Transverse colon (tissue), 4 donors: ENCODE results near the gene CACNA2D1. TPM values are rescaled to one million over a fixed set of nuclear protein-coding genes. Genes with fewer than 3 reads are reported as not detected.
A peak's percentile ranks its signal among the peaks of the same experiment; 100 is the strongest.

Experiments used
- DNase-seq: peaks from one replicate; pipeline ENCODE4 v3.0.0-alpha.2; 2019
- H3K27ac ChIP-seq, 4 donors: fragments of 200-600 bp; sonication (generic); 2 replicates each; pipeline ENCODE4 v1.5.1; 2016 to 2018; ENCODE audit warnings: inconsistent platforms in 4 of 4
- H3K27me3 ChIP-seq: fragments of 200-600 bp; sonication (generic); 2 replicates; pipeline ENCODE4 v1.5.1; 2017; ENCODE audit warnings: inconsistent platforms
- H3K36me3 ChIP-seq, 4 donors: fragments of 200-600 bp; sonication (generic); 2 replicates each; pipeline ENCODE4 v1.5.1; 2017 to 2019; ENCODE audit warnings: inconsistent platforms in 4 of 4
- H3K4me1 ChIP-seq, 4 donors: fragments of 200-600 bp; sonication (generic); 2 replicates each; pipeline ENCODE4 v1.5.1; 2017 to 2020; ENCODE audit warnings: inconsistent platforms in 4 of 4
- H3K4me3 ChIP-seq, 4 donors: fragments of 200-600 bp; sonication (generic); 1 replicate in 1 of 4; 2 replicates in 3 of 4; pipeline versions ENCODE4 v1.5.1 to v1.6.1; 2017 to 2019; ENCODE audit warnings: inconsistent platforms in 4 of 4
- H3K9me3 ChIP-seq, 2 donors: fragments of 200-600 bp; sonication (generic); 2 replicates each; pipeline ENCODE4 v1.5.1; 2017 to 2019; ENCODE audit warnings: inconsistent platforms in 2 of 2
- EP300 ChIP-seq: sonication (generic); formaldehyde crosslinking; IDR thresholded peaks from one replicate; pipeline ENCODE4 v1.6.1; 2017; ENCODE audit warnings: antibody characterized with exemption, low read depth
- POLR2A ChIP-seq: fragments of 450-650 bp; IDR thresholded peaks from one replicate; pipeline ENCODE4 v1.6.1; 2016; ENCODE audit warnings: antibody characterized with exemption, mild to moderate bottlenecking, moderate library complexity
- POLR2AphosphoS5 ChIP-seq, 3 donors: sonication (generic); formaldehyde crosslinking; IDR thresholded peaks; one replicate each; pipeline ENCODE4 v1.6.1; 2016; ENCODE audit warnings: antibody characterized with exemption in 3 of 3
- WGBS, 2 donors: methylation state at CpG; one replicate each; pipeline ENCODE4 v1.1.5; 2018; ENCODE audit warnings: low coverage in 1 of 2; 5-methylcytosine and 5-hydroxymethylcytosine counted together
- in situ Hi-C, 4 donors: fragments of 200-750 bp; cut with MboI; loops; one replicate each; pipeline versions ENCODE4 v1.15.0 to v1.15.1; 2017; ENCODE audit warnings: low sequenced_read_pairs in 3 of 4, low pct_ligation_motif_present in 1 of 4, low pct_unique_long_range_greater_than_20kb in 1 of 4
- intact Hi-C: fragments of 100-400 bp; cut with DNase I; formaldehyde crosslinking; loops from one replicate; pipeline ENCODE4 v1.15.1; 2023; ENCODE audit warnings: low total_unique reads
- total RNA-seq, 4 donors: library from RNA; depleted of rRNA; stranded (reverse); fragments of >200 nt; gene quantifications; one replicate each; pipeline ENCODE4 v1.1.0, GENCODE V29; 2016
- TF ChIP-seq, protein P1 (sequence below), 5 experiments: fragments of 200-600 bp in 3 of 5; fragments of 450-650 bp in 2 of 5; sonication (generic) in 3 of 5; IDR thresholded peaks; 1 replicate in 2 of 5; 2 replicates in 3 of 5; pipeline ENCODE4 v1.5.1; 2016 to 2017; ENCODE audit warnings: antibody characterized with exemption in 5 of 5, inconsistent platforms in 3 of 5, mild to moderate bottlenecking in 2 of 5, moderate library complexity in 1 of 5

The CACNA2D1 gene
- total RNA-seq, 4 donors from 2014 or later = 11.0 to 126 (median 22.9) TPM

GRCh38 chr7:82323806-82324205 lies 119.8 kb downstream of the CACNA2D1 start:
- Histone ChIP-seq H3K4me1 (peaks cover 0 to 7% (median 3%) of the 10 kb centered on the region in 4 donors), H3K36me3 (no peaks in the 10 kb centered on the region), H3K27me3 (no peaks in the 10 kb centered on the region), H3K4me3 (no peak overlapping the region), H3K27ac (no peak overlapping the region), H3K9me3 (no peaks in the 10 kb centered on the region)
- in situ Hi-C loops = no loop called here
- DNase-seq = no peak
- TF ChIP-seq POLR2AphosphoS5 (IDR thresholded peaks at IDR 0.05) = no peak
- TF ChIP-seq POLR2A = no peak
- TF ChIP-seq, protein P1, sequence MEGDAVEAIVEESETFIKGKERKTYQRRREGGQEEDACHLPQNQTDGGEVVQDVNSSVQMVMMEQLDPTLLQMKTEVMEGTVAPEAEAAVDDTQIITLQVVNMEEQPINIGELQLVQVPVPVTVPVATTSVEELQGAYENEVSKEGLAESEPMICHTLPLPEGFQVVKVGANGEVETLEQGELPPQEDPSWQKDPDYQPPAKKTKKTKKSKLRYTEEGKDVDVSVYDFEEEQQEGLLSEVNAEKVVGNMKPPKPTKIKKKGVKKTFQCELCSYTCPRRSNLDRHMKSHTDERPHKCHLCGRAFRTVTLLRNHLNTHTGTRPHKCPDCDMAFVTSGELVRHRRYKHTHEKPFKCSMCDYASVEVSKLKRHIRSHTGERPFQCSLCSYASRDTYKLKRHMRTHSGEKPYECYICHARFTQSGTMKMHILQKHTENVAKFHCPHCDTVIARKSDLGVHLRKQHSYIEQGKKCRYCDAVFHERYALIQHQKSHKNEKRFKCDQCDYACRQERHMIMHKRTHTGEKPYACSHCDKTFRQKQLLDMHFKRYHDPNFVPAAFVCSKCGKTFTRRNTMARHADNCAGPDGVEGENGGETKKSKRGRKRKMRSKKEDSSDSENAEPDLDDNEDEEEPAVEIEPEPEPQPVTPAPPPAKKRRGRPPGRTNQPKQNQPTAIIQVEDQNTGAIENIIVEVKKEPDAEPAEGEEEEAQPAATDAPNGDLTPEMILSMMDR (IDR thresholded peaks at IDR 0.05) = no peak
- TF ChIP-seq EP300 = no peak
- WGBS, 2 donors = 71 to 87% methylated on average over 4 of the region's 4 CpGs
- intact Hi-C loops = no loop called here

DNA sequence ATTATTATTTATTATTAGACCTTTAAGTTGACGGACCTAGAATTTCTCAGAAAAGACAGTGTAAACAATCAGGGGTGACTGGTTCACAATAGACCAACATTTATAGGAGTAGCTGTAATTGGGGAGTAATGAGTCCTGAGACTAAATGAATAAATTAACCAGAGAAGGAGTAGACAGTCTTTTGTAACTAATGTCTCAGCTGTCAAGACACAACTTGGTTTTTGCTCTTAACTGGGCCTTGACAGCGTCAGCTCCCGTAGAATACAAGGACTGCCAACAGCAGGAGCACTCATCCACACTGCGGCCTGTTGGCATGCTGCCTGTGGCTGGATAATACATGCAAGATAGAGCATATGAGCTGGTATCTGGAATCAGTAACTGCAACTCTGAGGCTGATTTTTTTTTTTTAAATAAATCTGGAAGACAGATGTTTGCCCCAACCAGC lies 123.9 kb downstream of the CACNA2D1 start:
- WGBS, 2 donors = 61 to 70% methylated on average over 1 to 4 of the region's 4 CpGs
- TF ChIP-seq EP300 = no peak
- TF ChIP-seq, protein P1 (IDR thresholded peaks at IDR 0.05) = no peak
- TF ChIP-seq POLR2A = no peak
- TF ChIP-seq POLR2AphosphoS5 (IDR thresholded peaks at IDR 0.05) = peak in 2 of 3 donors; percentile 16 to 38
- H3K4me3 ChIP-seq = no peak overlapping the region
- no peaks in the 10 kb centered on the region for H3K27me3 ChIP-seq
- H3K36me3 ChIP-seq = no peaks in the 10 kb centered on the region
- H3K9me3 ChIP-seq = no peaks in the 10 kb centered on the region
- peaks cover 0 to 7% (median 6%) of the 10 kb centered on the region in 4 donors for H3K4me1 ChIP-seq
- in situ Hi-C loops (no loop called here), intact Hi-C loops (no loop called here)
- peak overlapping the region in 3 of 4 donors; percentile 14 to 38 (median 28) for H3K27ac ChIP-seq
- DNase-seq = peak; percentile 30

- intact Hi-C loops (no loop called here), in situ Hi-C loops (no loop called here)
- H3K4me3 ChIP-seq = no peak overlapping the region
- no peaks in the 10 kb centered on the region for H3K9me3 ChIP-seq
- DNase-seq = no peak
- no peaks in the 10 kb centered on the region for H3K27me3 ChIP-seq
- TF ChIP-seq EP300 (no peak), POLR2A (no peak), POLR2AphosphoS5 (IDR thresholded peaks at IDR 0.05) (no peak)
- TF ChIP-seq, protein P1 (IDR thresholded peaks at IDR 0.05) = no peak
- H3K4me1 ChIP-seq = peaks cover 0 to 7% (median 6%) of the 10 kb centered on the region in 4 donors
- no peak overlapping the region for H3K27ac ChIP-seq
- no peaks in the 10 kb centered on the region for H3K36me3 ChIP-seq
Observed at GRCh38 chr7:82318786-82319185, 124.8 kb downstream of the CACNA2D1 start.

DNA sequence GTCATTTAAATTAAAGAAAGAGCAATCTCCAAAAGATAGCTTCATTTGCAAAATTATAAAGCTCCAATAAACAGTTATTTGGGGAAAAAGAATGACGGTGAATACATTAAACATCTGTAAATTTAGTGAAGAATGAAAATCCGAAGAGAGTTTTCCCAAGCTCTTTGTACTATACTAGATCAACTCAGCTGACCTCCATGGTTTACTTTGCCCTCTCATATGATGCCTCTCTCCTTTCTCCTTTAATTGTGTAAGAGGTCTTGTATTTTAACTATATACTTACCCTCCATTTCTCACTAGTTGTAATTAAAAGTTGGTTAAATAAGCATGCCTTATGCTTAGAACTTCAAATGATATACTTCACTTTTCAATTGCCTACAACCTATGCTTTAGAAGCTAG lies 125.8 kb downstream of the CACNA2D1 start:
- Histone ChIP-seq H3K27me3 (no peaks in the 10 kb centered on the region), H3K36me3 (no peaks in the 10 kb centered on the region), H3K27ac (peak overlapping the region in 2 of 4 donors; percentile 18 to 29), H3K4me3 (no peak overlapping the region), H3K4me1 (peaks cover 0 to 7% (median 6%) of the 10 kb centered on the region in 4 donors), H3K9me3 (no peaks in the 10 kb centered on the region)
- WGBS, 2 donors = 80 to 81% methylated on average over 2 of the region's 2 CpGs
- in situ Hi-C loops (no loop called here), intact Hi-C loops (no loop called here)
- DNase-seq = no peak
- TF ChIP-seq, protein P1 (IDR thresholded peaks at IDR 0.05) = no peak
- TF ChIP-seq POLR2A (no peak), EP300 (no peak)
